Ovary (tissue), 3 donors: ENCODE results near the gene FOS.
A peak's percentile ranks its signal among the peaks of the same experiment; 100 is the strongest.

Source experiments
- CTCF ChIP-seq, 3 donors: fragments of 450-650 bp in 2 of 3; fragments of 200-600 bp in 1 of 3; IDR thresholded peaks; one replicate each; pipeline versions ENCODE4 v1.5.1 to v1.8.0; 2016 to 2022; ENCODE audit warnings: antibody characterized with exemption in 3 of 3, mild to moderate bottlenecking in 1 of 3
- POLR2A ChIP-seq: fragments of 450-650 bp; IDR thresholded peaks from one replicate; pipeline ENCODE4 v1.6.1; 2017; ENCODE audit warnings: antibody characterized with exemption, mild to moderate bottlenecking, moderate library complexity
- donor health status: DM: no; HTN: no; CAD: no.

DNA sequence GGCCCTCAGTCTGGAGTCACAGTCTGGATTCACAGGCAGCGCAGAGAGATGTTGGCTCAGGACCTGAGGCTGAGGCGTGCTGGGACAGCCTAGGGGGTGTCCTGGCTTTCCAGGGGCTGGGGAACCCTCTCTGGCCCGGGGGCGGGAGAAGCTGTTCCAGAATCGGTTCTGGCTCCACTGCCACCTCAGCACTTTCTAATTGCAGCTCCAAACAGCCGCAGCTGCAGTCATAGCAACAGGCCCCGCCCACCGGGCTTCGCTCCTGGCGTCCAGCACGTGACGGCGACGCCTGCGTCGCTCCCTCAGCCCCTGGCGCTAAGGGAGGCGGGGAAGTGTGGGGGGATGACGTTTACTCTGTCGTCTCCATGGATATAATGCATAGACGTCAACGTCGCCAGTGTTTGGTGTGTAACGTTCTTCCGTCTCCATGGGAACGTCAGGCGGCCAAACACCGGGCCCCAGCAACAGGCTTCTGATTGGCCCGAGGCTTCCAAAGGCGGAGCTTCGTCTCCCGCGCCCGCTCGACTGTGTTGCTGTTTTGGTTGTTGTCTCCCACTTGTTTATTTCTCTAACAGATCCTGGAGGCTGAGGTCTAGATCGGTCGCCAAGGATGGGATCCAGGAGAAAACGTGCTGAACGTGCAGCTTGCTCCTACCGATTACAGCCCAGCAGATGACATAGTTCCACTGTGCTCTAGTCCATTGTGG is 19.7 kb upstream of the FOS start:
- no peak for TF ChIP-seq CTCF (IDR thresholded peaks at IDR 0.05)
- peak; percentile 95 for TF ChIP-seq POLR2A
